Rectal smooth muscle tissue (tissue), 1 donor: ENCODE data around the gene ESYT2.

Source experiments
- H3K27ac ChIP-seq: one replicate; pipeline ENCODE4 v1.7.0; 2013; ENCODE audit warnings: low read depth, low read length, inconsistent platforms
- H3K27me3 ChIP-seq: one replicate; pipeline ENCODE4 v1.7.0; 2013; ENCODE audit warnings: low read length; ENCODE audit not compliant: control insufficient read depth, insufficient read depth
- H3K36me3 ChIP-seq: one replicate; pipeline ENCODE4 v1.7.0; 2013; ENCODE audit warnings: low read length; ENCODE audit not compliant: control insufficient read depth, insufficient read depth
- H3K4me1 ChIP-seq: one replicate; pipeline ENCODE4 v1.7.0; 2013; ENCODE audit warnings: low read length; ENCODE audit not compliant: control insufficient read depth, insufficient read depth
- H3K4me3 ChIP-seq: one replicate; pipeline ENCODE4 v1.7.0; 2013; ENCODE audit warnings: low read length
- H3K9ac ChIP-seq: one replicate; pipeline ENCODE4 v1.7.0; 2013; ENCODE audit warnings: low read length

ESYT2 gene

DNA sequence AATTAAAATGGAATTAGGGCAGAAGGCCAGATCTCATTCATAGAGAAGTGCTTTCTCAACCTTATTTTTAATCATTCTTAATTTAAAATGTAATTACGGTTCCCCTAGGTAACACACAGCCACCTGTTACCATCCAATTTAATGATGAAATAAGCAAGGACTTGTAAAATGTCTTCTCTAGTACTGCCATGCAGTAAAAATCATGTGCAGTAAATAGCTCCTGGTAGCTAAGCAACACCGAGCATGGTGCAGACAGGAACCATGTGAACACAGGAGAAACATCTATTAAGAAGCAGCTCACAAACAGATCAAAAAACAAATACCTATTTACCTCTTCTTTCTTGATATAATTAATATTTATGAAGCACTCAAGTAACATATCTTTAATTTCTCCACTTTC lies 139.8 kb downstream of the ESYT2 start:
- Histone ChIP-seq H3K36me3 (no peaks in the 10 kb centered on the region), H3K4me3 (no peak overlapping the region), H3K4me1 (no peaks in the 10 kb centered on the region), H3K27me3 (no peaks in the 10 kb centered on the region), H3K9ac (no peak overlapping the region), H3K27ac (no peak overlapping the region)

DNA sequence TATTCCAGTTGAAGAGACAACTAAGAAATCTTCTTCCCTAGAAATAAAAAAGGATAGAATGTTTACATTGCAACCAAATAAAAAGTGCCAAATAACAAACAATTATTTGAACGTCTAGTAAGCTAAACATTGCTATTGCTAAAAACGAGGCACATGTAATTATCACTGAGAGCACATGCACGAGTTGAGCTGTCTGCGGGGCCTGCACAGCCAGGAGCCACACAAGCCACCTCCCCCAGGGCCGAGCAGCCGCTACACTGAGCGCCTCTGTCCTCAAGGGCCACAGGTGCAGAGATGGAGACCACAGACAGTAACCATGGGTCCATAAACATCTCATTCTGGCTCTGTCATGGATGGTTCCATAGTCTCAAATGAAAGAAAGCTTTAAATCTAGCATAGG lies 141.9 kb downstream of the ESYT2 start:
- Histone ChIP-seq H3K27me3 (no peaks in the 10 kb centered on the region), H3K36me3 (no peaks in the 10 kb centered on the region), H3K9ac (no peak overlapping the region), H3K4me1 (no peaks in the 10 kb centered on the region), H3K4me3 (no peak overlapping the region), H3K27ac (no peak overlapping the region)

DNA sequence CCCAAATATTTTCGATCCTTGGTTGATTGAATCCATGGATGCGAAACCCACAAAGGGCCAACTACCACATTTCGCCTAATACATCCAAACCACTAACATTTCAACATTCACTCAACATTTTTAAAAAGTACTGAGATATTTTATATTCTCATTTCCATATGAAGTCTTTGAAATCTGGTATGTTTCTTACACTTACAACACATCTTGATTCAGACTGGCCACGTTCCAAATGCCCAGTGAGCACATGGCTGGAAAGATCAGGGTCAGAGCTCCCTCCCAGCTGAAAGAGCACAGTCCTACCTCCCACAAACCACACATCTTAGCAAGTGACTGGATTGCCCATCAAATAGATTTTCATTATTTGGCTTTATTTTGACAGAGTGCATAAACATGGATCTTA lies 143.6 kb downstream of the ESYT2 start:
- Histone ChIP-seq H3K36me3 (no peaks in the 10 kb centered on the region), H3K27me3 (no peaks in the 10 kb centered on the region), H3K4me3 (no peak overlapping the region), H3K27ac (no peak overlapping the region), H3K4me1 (no peaks in the 10 kb centered on the region), H3K9ac (no peak overlapping the region)

DNA sequence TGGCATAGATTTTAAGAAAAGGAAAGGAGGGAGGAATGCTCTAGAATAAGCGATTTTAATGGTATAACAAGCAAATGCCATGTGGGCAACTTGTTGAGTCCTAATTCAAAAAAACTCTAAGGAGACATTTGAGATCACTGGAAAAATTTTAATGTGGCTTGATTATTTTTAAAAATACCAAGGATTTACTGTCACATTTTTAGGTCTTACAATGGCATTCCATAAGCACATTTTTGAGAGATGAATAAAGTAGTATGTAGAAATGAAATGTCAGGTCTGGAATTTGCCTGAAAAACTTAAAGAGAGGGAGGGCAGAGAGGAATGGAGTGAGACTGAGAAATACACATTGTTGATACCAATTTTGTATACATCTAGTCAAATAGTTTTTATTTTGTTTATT lies 145.0 kb downstream of the ESYT2 start:
- no peak overlapping the region for H3K9ac ChIP-seq
- H3K27me3 ChIP-seq, result no peaks in the 10 kb centered on the region
- no peak overlapping the region for H3K27ac ChIP-seq
- H3K4me1 ChIP-seq, result no peaks in the 10 kb centered on the region
- no peak overlapping the region for H3K4me3 ChIP-seq
- no peaks in the 10 kb centered on the region for H3K36me3 ChIP-seq

DNA sequence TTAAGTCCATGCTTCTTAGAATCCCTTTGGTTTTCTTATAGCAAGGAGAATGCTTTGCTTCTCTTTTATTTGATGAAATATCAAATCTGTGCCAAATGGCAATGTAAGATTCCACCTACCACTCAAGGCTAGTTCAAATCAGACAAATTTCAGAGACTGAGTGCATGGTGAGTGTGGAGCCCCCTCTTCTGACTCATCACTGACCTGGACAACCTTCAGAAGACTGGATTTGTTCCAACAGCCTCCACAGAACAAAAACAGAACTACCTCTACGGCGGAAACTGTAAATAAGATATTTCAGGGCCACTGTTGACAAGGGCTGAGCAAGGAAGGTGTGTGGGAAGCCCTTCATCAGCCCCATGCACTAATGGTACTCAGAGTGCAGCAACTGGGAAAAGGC lies 145.8 kb downstream of the ESYT2 start:
- Histone ChIP-seq H3K27ac (no peak overlapping the region), H3K4me3 (no peak overlapping the region), H3K4me1 (no peaks in the 10 kb centered on the region), H3K9ac (no peak overlapping the region), H3K27me3 (no peaks in the 10 kb centered on the region), H3K36me3 (no peaks in the 10 kb centered on the region)

DNA sequence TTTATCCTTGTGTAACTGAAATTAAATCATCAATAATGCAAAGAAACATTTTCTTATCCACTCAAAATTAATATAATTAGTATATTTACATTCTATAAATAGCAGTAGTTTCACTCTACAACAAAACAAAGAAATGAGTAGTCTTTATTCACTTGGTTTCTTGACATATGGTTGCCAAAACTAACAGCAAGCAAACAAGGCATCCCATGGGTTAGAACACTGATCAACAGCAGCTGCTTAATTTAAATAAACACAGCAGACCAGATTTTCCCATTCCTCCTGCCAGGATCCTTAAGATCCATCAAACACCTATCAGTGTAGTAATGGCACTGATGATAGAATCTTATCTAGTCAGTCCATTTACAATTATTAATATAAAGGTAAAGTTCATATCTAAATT lies 146.9 kb downstream of the ESYT2 start:
- H3K4me1 ChIP-seq, result no peaks in the 10 kb centered on the region
- no peaks in the 10 kb centered on the region for H3K27me3 ChIP-seq
- H3K27ac ChIP-seq, result no peak overlapping the region
- H3K36me3 ChIP-seq, result no peaks in the 10 kb centered on the region
- no peak overlapping the region for H3K9ac ChIP-seq
- no peak overlapping the region for H3K4me3 ChIP-seq
